Fibroblast of villous mesenchyme (primary cell): Measurements from ENCODE around the gene ADAMTS7. TPM values are rescaled to one million over a fixed set of nuclear protein-coding genes. Genes with fewer than 3 reads are reported as not detected.

ENCODE experiments used
- DNase-seq: peaks from one replicate; pipeline ENCODE4 v3.0.0-alpha.2; 2010; ENCODE audit warnings: low read depth
- H3K4me3 ChIP-seq: 2 replicates; pipeline ENCODE4 v1.5.1; 2011; ENCODE audit warnings: low read depth, mild to moderate bottlenecking, low read length
- small RNA-seq: library from RNA; depleted of rRNA; stranded (forward); fragments of <200 nt; gene quantifications from one replicate; pipeline ENCODE3, GENCODE V24; 2012
- total RNA-seq: library from RNA; depleted of rRNA; stranded (reverse); fragments of >200 nt; gene quantifications from 2 replicates; pipeline ENCODE4 v1.2.3, GENCODE V29; 2012
- TF ChIP-seq, protein P1 (sequence below): IDR thresholded peaks from 2 replicates; pipeline ENCODE4 v1.5.1; 2012; ENCODE audit warnings: low read depth, mild to moderate bottlenecking, low read length; ENCODE audit not compliant: insufficient read depth

ADAMTS7 gene
- total RNA-seq, 1 donor: 16.4 TPM

DNA sequence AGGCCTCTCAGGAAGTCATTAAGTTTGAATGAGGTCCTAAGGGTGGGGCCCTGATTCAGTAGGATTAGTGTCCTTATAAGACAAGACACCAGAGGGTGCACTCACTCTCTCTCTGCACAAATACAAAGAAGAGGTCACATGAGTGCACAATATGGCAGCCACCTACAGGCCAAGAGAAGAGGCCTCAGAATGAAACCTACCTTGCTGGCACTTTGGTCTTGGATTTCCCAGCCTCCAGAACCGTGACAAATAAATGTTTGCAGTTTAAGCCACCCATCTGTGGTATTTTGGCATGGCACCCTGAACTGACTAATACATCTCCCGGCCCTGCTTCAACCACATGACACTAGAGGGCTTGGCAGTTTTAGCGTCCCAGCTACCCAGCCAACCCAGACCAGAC is 96.4 kb downstream of the ADAMTS7 start:
- no peak overlapping the region for H3K4me3 ChIP-seq
- DNase-seq: no peak
- TF ChIP-seq, protein P1, sequence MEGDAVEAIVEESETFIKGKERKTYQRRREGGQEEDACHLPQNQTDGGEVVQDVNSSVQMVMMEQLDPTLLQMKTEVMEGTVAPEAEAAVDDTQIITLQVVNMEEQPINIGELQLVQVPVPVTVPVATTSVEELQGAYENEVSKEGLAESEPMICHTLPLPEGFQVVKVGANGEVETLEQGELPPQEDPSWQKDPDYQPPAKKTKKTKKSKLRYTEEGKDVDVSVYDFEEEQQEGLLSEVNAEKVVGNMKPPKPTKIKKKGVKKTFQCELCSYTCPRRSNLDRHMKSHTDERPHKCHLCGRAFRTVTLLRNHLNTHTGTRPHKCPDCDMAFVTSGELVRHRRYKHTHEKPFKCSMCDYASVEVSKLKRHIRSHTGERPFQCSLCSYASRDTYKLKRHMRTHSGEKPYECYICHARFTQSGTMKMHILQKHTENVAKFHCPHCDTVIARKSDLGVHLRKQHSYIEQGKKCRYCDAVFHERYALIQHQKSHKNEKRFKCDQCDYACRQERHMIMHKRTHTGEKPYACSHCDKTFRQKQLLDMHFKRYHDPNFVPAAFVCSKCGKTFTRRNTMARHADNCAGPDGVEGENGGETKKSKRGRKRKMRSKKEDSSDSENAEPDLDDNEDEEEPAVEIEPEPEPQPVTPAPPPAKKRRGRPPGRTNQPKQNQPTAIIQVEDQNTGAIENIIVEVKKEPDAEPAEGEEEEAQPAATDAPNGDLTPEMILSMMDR: no peak

DNA sequence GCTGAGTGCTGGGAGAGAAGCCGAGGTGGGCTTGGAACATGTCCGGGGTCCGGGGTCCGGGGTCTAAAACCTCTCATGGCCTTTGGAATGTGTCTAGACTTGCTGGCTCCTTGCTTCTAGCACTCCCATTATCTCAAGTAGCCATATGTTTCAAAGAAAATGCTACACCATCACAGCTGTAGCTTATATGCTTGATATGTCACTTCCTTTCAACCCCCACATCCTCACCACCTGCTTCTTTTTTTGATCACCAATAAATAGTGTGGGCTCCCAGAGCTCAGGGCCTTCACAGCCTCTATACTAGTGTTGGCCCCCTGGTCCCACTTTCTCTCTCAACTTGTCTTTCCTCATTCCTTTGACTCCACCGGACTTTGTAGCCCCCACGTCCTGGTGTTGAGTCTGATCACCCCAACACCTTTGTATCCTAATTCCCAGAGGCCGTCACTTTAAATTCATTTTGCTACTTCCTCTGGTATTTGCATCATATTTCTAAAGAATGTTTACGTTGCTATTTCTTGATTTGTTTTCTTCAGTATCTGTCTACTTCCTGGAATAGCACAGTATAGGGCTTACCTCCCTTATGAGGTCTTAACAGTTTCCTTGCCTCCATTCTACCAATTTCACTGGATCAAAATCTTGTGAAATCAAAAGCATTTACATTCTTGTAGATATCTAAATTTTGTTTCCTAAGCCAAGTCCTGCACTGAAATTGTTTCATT is 98.3 kb downstream of the ADAMTS7 start:
- no peak overlapping the region for H3K4me3 ChIP-seq
- DNase-seq: no peak
- TF ChIP-seq, protein P1: no peak

- TF ChIP-seq, protein P1: no peak
- no peak for DNase-seq
- H3K4me3 ChIP-seq: no peak overlapping the region
Observed at GRCh38 chr15:78711638-78712037, 99.6 kb downstream of the ADAMTS7 start.

GRCh38 chr15:78709263-78709882 is 101.9 kb downstream of the ADAMTS7 start:
- no peak overlapping the region for H3K4me3 ChIP-seq
- TF ChIP-seq, protein P1: peak; percentile 92
- peak; percentile 36 for DNase-seq

Small RNAs within 50 kb of the gene (small RNA-seq; reads per million reads assigned to genes)
- not detected for gene AC022748.3

Other genes starting within 250 kb of the ADAMTS7 start
- 0.64 and 2.2 TPM in 2 replicates for gene CHRNA5, start 245.9 kb downstream of the ADAMTS7 start, total RNA-seq
- under 0.01 TPM in 1 of 2 replicates, not detected in the other for gene CHRNA3, start 190.5 kb downstream of the ADAMTS7 start, total RNA-seq
- gene CHRNB4, start 170.3 kb downstream of the ADAMTS7 start, total RNA-seq: not detected in 2 replicates
- 366 and 480 TPM in 2 replicates for gene MORF4L1, start 61.4 kb upstream of the ADAMTS7 start, total RNA-seq
- 15.1 and 22.9 TPM in 2 replicates for gene CTSH, start 133.6 kb upstream of the ADAMTS7 start, total RNA-seq